NCI-H1930 (cell line): ENCODE results near the gene SH3BP5.

Source experiments
- DNase-seq, 2 experiments: peaks; one replicate each; lab custom pipeline; 2025; lab: John Stamatoyannopoulos, UW

The SH3BP5 gene

DNA sequence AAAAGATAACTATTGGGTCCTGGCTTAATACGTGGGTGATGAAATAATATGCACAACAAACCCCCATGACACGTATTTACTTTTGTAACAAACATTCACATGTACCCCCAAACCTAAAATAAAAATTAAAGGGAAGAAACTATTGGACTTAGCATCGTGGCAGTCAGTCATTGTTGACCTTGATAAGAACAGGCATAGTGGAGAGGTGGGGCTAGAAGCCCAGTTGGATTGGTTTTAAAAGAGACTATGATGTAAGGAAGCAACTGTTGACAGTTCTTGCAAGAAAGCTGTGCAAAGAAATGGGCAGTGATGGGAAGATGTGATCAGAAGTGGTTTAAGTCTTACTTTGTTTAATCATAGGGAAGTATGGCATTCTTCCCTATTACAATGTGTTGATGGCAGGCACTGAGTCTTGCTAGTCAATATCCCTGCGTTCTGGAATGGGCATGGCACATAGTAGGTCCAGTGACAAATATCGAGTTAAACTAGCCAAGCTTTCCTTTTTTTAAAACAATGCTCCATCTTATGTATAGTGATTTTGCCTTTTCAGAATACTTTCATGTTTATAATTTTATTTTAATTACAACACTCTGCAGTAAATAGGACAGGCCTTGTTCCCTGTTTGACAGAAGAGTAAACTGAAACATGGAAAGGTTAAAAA, 88.4 kb downstream of the SH3BP5 start:
- DNase-seq: no peak

DNA sequence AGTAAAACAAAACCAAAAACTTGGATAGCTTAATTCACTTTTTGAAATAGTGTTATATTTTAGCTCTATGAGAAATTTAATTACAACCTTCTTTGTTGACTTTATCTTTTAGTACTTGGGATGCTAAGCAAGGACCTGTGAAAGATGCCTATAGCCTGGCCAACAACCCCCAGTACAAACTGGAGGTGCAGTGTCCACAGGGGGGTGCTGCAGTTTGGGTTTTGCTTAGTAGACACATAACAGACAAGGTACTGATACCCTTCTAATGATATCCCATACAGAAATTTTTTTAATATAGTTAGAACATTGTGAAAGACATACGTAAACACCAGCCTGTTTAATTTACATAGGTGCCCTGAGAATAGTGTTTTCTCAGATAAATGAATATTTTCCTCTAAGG, 91.0 kb downstream of the SH3BP5 start:
- DNase-seq: no peak

DNA sequence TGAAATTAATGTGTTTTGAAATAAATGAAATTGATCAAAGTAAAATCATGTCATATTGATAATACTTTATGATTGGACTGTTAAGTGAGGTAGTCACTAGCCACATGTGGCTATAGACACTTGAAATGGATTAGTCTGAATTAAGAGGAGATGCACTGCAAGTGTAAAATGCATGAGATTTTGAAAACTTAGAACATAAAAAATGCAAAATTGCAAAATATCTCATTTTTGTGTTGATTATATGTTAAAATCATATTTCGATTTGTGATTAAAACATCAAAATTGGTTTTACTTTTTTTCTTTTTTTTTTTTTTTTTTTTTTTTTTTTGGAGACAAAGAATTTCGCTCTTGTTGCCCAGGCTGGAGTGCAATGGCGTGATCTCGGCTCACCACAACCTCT, 103.1 kb downstream of the SH3BP5 start:
- DNase-seq: no peak

DNA sequence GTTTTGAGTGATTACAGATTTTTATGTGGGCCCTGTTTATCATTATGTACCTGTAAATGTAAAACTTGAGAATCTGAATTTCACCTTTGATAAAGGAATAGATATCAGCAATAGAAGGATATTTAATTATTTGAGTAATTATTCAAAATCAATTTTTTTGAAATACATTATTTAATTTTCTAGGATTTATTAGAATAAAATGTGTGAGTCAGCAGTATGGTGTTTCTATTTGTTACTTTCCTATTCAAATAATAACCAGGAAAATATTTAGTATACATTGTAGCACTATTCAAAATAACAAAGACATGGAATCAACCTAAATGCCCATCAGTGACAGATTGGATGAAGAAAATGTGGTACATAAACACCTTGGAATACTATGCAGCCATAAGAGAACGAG, 104.2 kb downstream of the SH3BP5 start:
- DNase-seq: no peak

DNA sequence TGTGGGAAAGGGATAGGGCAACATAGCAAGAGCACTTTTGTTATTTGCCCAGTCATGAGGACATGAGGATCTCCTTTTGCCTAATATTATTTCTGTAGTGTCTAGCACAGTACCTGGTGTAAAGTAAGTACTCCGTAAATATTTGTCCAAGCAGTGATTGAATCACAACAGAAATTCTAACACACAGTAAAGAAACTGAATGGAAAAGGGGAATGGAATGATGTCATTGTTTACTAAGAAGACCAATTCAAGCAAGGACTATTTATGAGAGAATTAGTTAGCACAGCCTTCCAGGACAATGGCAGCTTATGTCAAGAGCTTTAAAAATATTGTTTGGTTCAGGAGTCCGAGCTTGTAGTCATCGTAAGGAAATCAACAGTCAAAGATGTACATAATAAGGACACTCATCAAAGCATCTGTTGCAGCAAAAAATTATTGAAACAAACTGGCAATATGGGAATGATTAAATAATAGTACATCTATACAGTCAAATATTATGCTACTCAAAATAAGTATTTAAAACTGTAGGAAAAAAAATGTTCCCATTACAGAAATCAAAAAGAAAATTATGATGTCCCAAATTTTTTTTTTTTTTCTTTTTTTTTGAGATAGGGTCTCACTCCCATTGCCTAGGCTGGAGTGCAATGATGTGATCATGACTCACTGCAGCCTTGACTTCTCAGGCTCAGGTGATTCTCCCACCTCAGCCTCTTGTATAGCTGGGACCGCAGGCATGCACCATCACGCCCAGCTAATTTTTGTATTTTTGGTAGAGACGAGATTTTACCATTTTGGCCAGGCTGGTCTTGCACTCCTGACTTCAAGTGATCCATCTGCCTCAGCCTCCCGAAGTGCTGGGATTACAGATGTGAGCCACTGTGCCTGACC, 108.5 kb downstream of the SH3BP5 start:
- no peak for DNase-seq

DNA sequence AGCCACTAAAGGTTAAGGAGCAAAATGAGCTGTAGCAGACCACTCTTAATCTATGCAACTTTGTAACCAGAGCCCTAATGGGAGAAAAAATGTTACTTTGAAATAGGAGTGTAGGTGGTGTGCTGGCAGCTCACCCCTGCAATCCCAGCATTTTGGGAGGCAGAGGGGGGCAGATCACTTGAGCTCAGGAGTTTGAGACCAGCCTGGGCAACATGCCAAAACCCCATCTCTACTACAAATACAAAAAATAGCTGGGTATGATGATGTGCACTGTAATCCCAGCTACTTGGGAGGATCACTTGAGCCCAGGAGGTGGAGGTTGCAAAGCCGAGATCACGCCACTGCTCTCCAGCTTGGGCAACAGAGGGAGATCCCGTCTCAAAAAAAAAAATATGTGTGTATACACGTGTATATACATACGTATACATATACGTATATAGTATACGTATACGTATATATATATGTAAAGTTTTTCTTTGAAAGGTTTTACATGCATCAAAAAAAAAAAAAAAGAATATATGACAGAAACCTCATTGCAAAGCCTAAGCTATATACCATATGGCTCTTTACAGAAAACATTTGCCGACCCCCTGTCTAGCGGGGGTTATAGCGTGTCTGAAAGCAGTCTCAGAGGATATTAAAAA, 110.7 kb downstream of the SH3BP5 start:
- no peak for DNase-seq

DNA sequence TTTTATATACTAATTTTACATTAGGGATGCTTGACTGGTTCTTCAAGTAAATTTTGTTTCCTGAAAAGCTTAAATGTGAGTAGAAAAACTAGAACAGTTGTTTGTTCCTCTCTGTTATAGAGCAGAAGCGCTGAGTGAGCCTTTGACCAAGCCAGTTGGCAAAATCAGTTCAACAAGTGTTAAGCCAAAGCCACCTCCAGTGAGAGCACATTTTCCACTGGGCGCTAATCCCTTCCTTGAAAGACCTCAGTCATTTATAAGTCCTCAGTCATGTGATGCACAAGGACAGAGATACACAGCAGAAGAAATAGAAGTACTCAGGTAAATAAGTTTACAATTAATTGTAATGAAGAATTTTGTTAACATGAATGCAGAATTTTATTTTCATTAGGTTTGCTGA, 111.7 kb downstream of the SH3BP5 start:
- no peak for DNase-seq

DNA sequence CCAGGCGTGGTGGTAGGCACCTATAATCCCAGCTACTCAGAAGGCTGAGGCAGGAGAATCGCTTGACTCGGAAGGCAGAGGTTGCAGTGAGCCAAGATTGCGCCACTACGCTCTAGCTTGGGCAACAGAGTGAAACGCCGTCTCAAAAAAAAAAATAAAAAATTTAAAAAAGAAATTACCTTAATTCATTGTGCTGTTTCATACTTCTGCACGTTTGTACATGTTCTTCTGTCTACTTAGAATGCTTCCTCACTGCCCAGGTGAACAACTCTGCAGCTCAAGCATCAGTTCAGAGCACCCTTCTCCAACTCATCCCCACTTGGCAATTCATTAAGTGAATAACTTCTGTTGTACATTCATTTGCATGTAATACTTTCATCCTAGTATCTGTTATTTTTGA, 112.3 kb downstream of the SH3BP5 start:
- no peak for DNase-seq

DNA sequence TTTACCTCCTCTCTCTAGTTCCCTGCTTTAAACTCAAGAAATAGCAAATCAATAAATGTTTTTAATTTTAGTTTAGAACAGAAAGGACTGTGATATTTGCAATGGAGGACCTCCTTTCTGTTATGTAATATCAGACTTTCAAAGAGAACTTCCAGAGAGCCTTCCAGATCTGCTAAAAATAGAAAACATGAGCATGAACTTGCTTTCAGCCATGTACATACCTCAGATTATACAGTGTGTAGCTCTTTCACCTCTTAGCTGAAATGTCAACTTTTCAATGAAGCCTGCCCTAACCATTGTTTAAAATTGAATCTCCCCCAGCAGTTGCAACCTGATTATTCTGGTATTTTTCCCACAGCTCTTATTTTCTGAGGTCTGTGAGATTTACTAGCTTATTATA, 113.7 kb downstream of the SH3BP5 start:
- DNase-seq: no peak

DNA sequence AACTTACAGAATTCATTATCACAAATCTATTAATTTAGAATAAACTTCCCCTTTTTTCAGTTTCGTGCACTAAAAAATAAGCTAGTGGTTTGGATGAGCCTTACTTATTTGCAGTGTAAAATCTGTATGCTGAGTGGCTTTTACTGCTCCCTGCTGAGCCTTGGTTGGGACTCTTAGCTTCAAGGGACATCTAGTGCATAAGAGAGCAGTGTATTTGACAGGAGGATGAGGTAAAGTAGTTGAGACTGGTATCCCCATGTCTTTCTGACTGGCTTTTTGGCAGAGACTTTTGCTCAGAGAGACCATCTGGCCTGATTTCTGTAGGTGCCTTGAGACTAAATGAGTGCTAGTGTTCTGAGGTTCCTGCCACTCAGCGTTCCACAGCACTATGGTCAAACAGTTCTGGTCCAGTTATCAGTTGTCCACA, 114.5 kb downstream of the SH3BP5 start:
- no peak for DNase-seq

DNA sequence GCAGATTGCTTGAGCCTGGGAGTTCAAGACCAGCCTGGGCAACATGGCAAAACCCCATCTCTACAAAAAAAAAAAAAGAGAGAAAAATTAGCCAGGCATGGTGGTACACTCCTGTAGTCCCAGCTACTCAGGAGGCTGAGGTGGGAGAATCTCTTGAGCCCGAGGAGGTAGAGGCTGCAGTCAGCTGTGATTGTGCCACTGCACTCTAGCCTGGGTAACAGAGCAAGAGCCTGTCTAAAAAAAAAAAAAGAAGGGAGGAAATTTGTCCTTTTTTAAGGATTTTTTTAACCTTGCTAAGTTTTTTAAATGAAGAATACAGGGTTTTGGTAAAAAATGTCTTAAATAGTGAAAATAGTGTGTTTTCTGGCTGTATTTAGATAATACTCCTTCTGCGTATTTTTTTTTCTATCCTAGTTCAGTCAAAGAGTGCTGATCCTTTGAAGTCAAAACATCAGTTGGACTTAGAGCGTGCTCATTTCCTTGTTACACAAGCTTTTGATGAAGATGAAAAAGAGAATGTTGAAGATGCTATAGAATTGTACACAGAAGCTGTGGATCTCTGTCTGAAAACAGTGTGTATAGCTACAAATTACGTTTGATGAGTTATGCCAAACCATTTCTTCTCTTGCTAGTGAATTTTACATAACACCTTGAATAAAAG, 115.2 kb downstream of the SH3BP5 start:
- no peak for DNase-seq

DNA sequence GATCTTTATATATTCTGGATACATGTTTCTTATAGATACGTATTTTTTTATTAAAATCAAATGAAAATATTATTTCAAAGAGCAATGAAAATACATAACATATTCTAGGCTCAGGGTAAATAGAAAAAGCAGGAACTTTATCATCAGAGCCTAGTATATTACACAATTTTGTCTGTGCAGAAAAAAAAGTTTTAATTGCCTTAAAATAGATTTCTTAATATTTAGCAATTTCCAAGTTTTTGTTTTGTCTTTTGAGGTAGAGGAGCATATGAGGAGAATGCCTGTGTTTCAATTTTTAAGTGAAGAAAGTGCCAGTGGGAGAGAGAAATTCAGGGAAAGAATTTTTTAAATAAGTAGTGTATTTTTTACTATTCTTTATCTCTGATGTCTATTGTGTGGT, 115.9 kb downstream of the SH3BP5 start:
- no peak for DNase-seq

DNA sequence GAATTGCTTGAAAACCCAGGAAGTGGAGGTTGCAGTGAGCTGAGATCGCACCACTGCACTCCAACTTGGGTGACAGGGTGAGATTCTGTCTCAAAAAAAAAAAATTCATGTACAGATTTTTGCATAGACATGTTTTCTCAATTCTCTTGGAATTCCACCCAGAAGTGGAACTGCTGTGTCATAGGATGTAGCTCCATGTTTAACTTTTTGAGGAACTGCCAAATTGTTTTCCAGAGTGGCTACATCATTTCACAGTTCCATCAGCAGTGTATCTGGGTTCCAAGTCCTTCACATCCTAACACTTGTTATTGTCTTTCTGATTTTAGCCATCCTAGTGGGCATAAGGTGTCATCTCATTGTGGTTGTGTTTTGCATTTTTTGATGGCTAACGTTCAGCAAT, 116.4 kb downstream of the SH3BP5 start:
- DNase-seq: no peak

DNA sequence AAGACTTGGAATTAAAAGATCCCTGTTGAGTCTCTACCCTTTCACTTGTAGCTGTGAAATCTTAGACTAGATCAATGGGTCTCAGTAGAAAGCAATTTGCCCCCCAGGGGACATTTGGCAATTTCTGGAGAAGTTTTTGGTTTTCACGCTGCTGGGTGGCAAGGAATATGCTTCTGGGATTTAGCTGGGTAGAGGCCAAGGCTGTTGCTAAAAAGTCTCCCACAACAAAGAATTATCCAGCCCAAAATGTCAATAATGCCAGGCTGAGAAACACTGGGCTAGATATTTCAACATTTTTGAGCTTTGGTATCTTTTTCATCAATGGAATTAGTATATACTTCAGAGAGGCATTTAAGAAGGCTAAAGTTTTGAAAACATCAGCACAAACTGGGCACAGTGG, 117.6 kb downstream of the SH3BP5 start:
- no peak for DNase-seq

DNA sequence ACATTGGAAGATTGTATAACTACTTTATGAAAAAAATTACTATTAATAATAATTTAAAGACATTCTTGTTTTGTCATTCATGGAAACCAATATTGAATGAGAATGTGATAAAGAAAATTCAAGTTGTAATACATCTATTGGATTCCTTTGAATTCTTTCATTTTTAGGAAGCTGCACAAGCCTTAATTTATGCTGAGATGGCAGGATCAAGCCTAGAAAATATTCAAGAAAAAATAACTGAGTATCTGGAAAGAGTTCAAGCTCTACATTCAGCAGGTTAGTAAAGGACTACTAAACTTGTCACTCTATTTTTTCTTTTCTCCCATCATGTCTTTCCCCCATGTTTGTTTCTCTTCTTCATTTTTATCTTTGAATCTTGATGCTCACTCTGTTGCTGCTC, 120.4 kb downstream of the SH3BP5 start:
- no peak for DNase-seq

DNA sequence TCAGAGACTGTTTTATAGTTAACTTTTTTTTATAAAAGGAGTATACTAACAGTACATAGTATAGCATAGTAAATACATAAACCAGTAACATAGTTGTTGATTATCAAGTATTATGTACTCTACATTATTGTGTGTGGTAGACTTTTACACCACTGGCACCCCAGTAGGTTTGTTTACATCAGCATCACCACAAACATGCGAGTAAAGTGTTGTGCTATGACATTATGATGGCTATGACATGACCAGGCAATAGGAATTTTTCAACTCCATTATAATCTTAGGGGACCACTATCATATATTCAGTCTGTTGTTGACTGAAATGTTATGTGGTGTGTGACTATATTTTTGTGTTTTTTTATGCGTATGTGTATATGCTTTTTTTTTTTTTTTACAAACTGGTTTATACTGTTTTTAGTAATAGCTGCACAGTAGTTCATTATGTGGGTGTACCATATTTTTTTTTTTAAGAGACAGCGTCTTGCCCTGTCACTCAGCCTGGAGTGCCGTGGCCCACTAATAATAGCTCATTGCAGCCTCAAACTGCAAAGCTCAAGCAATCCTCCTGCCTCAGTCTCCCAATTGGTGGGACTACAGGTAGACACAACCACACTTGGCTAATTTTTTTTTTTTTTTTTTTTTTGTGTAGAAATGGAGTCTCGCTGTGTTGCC, 124.4 kb downstream of the SH3BP5 start:
- DNase-seq: no peak

DNA sequence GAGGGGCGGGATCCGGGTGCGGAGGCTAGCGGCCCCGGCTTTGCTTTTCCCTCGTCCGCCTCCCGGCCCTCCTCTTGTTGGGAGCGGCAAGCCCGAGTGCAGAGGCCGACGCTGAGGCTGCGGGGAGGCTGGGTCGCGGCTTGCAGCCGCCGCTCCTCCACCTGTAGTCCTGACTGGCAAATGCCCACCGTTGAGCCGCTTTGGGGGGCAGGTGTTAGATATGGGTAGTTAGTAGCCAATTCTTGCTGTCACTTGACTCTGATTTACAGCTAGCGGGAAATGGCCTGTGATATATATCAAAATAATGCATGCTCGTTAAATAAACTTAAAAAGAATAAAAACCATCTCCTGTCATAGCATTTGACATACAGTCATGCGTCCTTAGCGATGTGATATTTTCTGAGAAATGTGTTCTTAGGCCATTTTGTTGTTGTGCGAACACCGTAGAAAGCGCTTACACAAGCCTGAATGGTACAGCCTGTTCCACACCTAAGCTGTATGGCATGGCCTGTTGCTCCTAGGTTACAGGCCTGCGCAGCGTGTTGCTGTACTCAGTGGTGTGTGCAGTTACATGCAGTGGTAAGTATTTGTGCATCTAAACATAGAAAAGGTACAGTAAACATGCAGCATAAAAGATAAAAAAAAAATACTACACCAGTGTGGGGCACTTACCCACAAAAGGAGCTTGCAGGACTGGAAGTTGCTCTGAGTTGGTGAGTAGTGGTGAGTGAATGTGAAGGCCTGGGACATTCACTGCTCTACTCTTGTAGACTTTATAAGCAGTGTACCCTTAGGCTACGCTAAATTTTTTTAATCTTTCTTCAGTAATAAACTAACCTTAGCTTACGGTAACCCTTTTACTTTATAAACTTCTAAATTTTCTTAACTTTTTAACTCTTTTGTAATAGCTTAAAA, 125.5 kb downstream of the SH3BP5 start:
- no peak for DNase-seq

DNA sequence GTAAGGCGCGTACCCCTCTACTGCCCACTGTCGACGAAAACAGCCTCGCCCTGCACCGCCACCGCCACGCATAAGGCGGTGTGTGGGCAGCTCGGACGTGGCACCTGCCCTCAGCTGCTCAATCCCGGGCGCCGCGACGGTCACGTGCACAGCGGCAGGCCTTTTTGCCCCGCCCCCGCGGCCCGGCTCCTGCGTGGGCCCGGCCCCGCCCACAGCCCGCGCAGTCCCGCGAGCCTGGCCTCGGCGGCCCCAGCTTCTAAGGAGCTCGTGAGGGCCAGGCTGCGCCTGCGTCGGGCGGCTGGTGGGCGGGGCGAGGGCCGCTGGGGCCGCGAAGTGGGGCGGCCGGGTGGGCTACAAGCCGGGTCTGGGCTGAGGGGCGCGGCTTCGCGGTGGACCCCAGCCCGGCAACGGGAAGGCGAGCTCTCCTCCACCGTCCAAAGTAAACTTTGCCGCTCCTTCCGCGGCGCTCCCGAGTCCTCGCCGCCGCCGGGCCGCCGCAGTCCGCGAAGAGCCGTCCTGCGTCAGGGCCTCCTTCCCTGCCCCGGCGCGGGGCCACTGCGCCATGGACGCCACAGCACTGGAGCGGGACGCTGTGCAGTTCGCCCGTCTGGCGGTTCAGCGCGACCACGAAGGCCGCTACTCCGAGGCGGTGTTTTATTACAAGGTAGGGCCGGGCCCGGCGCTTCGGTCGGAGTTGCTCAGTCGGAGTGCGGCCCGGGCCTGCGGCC, 126.3 kb downstream of the SH3BP5 start, which contains the start of gene CAPN7:
CAPN7 (plus strand) TSS at position 313 of the 728 bp plus-strand sequence; CDS start at position 563, 250 bp downstream.
- no peak for DNase-seq

DNA sequence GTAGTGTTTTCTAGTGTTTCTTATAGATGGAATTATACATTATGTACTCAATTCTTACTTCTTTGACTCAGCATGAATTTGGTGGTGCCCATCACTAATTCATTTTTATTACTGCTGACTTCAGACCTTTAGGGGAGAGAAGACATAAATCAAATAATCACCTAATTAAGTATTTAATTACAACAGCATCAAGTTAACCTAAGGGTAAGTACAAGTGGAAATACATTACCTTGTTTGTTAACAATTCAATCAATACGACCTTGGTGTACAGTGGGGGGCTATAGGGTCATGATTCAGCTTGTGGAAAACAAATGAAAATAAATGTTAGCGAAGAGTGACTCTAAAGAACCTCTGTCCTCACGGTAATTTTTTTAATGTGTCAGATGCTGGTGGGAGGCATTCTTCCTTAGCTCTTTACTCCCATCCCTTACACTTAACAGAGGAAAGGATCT, 126.9 kb downstream of the SH3BP5 start:
- DNase-seq: no peak
